ENCODE data around the gene PGAM1.

GRCh38 chr10:97454330-97455036 lies 28.5 kb downstream of the PGAM1 start:
- TF ChIP-seq CTCF (IDR thresholded peaks at IDR 0.05; ENCODE audit: poor library complexity) (no peak), EZH2 (IDR thresholded peaks at IDR 0.05; ENCODE audit: borderline replicate concordance) (no peak)
